ENCODE data around the gene MORC3.
"Not testable (repeated sequence)": the region's sequence is repeated elsewhere in the genome, so short reads cannot be mapped to it uniquely, and the experiment has no call there.

The MORC3 gene, protein sequence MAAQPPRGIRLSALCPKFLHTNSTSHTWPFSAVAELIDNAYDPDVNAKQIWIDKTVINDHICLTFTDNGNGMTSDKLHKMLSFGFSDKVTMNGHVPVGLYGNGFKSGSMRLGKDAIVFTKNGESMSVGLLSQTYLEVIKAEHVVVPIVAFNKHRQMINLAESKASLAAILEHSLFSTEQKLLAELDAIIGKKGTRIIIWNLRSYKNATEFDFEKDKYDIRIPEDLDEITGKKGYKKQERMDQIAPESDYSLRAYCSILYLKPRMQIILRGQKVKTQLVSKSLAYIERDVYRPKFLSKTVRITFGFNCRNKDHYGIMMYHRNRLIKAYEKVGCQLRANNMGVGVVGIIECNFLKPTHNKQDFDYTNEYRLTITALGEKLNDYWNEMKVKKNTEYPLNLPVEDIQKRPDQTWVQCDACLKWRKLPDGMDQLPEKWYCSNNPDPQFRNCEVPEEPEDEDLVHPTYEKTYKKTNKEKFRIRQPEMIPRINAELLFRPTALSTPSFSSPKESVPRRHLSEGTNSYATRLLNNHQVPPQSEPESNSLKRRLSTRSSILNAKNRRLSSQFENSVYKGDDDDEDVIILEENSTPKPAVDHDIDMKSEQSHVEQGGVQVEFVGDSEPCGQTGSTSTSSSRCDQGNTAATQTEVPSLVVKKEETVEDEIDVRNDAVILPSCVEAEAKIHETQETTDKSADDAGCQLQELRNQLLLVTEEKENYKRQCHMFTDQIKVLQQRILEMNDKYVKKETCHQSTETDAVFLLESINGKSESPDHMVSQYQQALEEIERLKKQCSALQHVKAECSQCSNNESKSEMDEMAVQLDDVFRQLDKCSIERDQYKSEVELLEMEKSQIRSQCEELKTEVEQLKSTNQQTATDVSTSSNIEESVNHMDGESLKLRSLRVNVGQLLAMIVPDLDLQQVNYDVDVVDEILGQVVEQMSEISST

DNA sequence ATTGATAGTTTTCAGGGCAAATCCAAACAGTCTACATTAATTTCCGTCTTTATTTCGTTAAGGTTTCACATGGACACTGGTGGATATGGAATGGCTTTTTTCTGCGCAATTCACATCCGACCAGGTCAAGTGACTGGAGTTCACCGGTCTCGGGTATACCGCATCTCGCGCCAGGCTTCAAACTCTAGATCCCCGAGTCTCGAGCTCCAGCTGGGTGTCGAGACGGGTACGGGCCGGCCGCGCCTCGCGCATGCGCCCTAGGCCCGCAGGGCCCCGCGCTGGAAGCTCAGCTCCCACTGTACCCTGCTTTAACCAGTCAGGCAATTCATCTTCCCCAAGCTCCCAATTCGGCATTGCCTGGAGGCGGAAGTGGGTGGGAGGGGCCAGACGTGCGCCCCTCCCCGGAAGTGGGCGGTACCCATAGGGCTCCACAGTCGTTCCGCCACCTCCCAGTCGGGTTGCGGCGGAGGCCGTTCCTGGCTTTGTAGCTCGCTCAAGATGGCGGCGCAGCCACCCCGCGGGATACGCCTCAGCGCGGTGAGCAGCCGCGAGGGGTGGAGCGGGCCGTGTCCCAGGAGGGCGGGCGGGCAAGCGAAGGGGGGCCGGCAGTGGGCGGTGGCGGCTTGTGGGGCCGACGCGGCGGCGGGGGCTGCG lies at the start of gene MORC3:
TSS of gene MORC3 (plus strand) at position 431 of the 654 bp plus-strand sequence. CDS start at position 499, 68 bp downstream.
- peak; percentile 99 for DNase-seq

GRCh38 chr21:36270786-36271695 lies 49.0 kb upstream of the MORC3 start:
- DNase-seq = not testable (repeated sequence)

DNA sequence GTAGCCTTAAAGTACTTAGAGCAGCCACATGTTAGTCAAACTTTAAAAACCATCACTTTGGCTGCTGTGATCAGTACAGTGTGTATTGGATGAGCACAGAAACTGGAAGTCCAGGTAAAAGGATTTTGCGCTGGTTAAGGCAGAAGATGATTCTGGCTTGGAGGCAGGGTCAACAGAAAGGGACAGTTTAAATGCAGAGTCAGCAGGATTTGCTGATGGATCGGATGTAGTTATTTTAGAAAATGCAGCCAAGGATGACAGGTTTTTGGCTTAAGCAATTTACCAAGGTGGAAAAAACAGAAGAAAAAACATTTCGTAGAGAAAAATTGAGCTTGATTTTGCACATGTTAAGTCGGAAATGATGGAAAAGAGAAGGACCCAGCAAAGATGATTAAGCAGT lies 45.9 kb upstream of the MORC3 start:
- no peak for DNase-seq

GRCh38 chr21:36282568-36283230 lies 37.3 kb upstream of the MORC3 start:
- no peak for DNase-seq

GRCh38 chr21:36283231-36283622 lies 36.8 kb upstream of the MORC3 start:
- not testable (repeated sequence) for DNase-seq

GRCh38 chr21:36288651-36289243 lies 31.2 kb upstream of the MORC3 start:
- DNase-seq = no peak

GRCh38 chr21:36291509-36291908 lies 28.5 kb upstream of the MORC3 start:
- no peak for DNase-seq

DNA sequence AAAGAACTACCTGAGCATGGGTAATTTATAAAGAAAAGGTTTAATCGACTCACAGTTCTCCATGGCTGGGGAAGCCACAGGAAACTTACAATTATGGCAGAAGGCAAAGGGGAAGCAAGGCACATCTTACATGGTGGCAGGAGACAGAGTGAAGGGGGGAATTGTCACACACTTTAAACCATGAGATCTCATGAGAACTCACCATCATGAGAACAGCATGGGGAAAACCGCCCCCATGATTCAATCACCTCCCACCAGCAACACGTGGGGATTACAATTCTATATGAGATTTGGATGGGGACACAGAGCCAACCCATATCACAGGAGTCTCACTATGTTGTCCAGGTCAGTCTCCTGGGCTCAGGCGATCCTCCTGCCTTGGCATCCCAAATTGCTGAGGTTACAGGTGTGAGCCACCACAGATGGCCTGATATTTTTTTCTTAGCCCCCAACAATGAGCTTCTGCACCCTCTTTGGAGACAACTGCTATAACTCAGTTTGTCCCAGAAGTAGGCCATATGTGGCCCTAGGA lies 22.5 kb upstream of the MORC3 start:
- DNase-seq = no peak

GRCh38 chr21:36297938-36298572 lies 21.9 kb upstream of the MORC3 start:
- no peak for DNase-seq

DNA sequence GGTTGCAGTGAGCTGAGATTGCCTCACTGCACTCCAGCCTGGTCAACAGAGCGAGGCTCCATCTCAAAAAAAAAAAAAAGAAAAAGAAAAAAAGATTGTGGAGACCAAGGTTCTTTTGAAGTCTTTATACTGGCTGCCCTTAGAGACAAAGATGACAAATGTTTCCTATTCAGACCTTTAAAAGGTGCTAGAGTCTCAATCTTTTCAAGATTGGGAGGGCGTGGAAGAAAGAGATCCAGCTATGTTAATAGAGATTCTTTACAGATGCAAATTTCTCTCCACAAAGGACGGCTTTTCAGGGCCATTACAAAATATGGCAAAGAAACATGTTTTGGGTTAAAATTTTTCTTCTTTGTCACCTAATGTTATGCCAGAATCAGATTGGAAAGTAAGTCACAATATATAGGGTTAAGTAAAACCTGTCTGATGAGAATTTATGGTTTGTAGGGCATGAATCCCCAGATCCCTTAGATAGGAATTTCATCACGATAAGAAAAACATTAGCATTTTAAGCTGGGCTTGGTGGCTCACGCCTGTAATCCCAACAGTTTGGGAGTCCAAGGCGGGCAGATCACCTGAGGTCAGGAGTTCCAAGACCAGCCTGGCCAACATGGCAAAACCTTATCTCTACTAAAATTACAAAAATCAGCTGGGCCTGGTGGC lies 13.0 kb upstream of the MORC3 start:
- no peak for DNase-seq

- DNase-seq = no peak
Observed at GRCh38 chr21:36310016-36310415, 10.0 kb upstream of the MORC3 start.

DNA sequence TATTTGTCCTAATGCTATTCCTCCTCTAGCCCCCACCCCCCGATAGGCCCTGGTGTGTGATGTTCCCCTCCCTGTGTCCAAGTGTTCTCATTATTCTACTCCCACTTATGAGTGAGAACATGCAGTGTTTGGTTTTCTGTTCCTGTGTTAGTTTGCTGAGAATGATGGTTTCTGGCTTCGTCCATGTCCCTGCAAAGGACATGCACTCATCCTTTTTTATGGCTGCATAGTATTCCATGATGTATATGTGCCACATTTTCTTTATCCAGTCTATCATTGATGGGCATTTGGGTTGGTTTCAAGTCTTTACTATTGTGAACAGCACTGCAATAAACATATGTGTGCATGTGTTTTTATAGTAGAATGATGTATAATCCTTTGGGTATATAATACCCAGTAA lies 6.6 kb upstream of the MORC3 start:
- not testable (repeated sequence) for DNase-seq

GRCh38 chr21:36316045-36316444 lies 4.0 kb upstream of the MORC3 start:
- not testable (repeated sequence) for DNase-seq

GRCh38 chr21:36316872-36317484 lies 3.0 kb upstream of the MORC3 start:
- DNase-seq = no peak

GRCh38 chr21:36319406-36319766 lies 611 bp upstream of the MORC3 start:
- DNase-seq = not testable (repeated sequence)

DNA sequence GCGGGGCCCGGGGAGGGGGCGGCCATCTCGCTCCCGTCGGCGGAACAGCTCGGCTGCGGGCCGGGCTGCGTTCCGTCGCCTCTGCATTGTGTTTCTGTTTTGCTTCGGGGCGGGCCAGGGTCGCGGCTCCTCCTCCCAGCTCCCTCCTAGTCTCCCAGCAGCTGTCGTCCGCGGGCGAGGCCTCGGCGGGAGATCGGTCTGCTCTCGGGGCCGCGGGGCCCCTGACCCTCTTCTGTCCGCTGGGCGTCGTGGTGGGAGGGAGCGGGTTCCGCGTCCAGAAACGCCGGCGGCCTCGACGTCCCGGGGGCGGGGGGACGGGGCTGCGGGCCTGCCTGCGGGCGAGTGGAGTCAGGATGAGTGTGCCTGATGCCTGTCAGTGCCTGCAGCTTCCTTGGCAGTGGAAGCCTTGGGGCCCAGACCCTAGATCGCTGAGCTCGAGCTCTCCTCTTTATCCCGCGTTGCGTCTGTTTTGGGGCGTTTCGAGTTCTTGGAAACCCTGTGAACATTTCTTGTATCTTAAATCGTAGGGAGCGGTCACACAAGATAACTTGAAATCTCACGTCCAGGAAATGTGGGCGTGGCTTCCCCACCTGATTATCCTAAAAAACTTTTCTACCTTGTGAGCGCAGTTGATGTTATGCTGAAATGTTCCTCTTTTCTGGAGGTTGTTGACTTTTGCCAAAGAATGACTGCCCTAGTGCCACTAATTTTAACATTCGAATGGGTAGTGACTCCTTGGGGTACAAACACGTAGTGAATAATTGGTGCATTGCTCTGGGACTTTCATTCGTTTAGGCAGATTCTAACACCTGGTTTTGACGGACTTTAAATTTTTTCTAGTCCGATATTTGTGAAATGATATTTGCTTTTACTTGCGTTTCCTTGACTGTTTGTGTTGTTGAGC lies 676 bp downstream of the MORC3 start:
- peak; percentile 72 for DNase-seq

DNA sequence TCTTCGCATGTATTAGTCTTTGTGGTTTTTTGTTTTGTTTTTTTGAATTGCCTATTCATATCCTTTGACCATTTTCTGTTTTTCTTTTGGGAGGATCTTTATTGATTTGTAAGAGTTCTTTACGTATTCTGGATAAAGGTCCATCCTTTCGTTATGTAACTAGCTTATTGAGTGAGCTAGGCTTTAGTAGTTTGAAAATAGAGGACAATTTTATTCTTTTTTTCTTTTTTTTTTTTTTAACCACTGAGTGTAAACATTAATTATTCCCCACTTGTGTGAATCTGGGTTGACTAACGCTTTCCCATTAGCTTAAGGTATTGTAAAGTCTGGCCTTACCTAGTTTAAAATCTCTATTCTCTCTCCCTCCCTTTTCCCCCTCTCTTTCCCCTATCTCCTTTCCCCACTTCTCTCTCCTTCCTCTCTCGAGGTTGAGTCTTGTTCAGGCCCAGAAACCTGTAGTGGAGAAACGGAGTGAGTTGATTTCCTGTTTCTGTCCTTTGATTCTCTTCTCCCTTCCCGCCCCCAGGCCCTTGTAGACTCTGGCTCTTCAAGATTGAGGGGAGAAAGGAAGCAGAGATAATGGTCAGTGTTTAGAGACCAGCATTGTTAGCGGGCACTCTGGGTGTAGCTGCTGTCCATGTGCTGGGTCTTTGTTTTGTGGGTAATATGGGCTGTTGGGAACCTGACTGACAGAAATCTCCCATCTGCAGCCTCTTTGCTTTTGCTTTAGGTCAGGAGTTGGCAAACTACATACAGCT lies 1.5 kb downstream of the MORC3 start:
- no peak for DNase-seq

DNA sequence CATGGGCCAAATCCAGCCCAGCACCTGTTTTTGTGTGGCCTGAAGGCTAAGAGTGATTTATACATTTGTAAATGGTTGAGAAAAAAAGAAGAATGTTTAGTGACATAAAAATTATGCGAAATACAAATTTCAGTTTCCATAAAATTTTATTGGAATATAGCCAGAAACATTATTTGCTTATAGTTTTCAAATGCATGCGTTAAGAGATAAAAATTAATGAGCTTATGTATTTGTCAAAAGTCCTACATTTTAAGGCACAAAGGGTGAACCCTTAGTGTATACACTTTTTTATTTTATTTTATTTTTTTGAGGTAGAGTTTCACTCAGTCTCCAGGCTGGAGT lies 2.1 kb downstream of the MORC3 start:
- DNase-seq = no peak
